Measurements from ENCODE around the gene CHCHD3.
"Not testable (repeated sequence)": the region's sequence is repeated elsewhere in the genome, so short reads cannot be mapped to it uniquely, and the experiment has no call there.

The CHCHD3 gene

DNA sequence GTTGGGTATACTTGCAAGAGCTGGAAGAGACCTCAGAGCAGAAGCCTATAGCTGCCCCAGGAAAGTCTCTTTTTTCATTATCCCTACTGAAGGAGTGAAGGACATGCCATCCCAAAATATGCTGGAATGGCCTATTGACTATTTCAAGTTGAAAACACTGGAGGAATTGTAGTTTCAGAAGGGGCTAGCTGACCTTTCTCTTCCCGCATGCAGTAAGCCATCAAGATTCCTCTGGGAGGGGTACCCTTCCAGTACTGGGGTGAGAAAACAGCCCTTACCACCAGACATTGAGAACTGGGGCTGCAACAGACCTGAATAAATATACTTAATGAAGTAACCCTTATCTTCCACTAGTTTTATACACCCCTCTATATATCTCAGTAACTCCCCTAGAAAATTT is 41.7 kb downstream of the CHCHD3 start:
- DNase-seq: no peak

DNA sequence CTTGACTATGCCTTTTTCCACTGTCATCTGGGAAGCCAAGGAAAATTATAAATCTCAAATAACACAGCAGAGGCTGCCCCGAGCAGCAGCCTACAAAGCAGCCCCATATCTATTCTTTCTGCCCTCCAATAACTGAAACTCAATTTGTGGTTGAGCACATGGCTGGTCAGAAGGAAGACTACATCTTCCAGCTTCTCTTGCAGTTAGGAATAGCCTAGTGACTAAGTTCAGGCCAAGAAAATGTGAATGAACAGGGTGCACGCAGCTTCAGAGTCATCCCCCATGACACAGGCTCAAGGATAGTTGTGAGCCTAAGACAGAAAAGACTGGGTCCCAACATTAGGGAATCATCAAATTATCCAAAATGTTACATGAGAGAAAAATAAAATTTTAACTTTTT is 42.3 kb downstream of the CHCHD3 start:
- no peak for DNase-seq

DNA sequence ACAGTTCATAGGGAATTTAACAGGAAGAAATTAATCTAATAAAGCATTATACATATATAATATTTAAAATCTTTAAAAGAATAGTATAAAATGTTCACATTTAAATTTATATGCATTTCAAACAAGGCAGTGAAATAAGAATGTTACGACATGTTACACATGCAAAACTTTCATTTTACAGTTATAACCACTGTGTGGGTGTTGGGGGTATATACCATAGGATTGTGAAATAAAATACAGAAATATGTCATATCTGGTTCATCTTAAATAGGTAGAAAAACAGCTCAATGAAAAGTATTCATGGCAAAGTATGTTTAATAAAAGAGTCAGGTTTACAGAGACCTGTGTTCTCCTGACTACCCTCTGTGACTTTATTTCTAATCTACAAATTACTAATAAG is 45.6 kb downstream of the CHCHD3 start:
- no peak for DNase-seq

GRCh38 chr7:133035240-133035639 is 46.6 kb downstream of the CHCHD3 start:
- not testable (repeated sequence) for DNase-seq

DNA sequence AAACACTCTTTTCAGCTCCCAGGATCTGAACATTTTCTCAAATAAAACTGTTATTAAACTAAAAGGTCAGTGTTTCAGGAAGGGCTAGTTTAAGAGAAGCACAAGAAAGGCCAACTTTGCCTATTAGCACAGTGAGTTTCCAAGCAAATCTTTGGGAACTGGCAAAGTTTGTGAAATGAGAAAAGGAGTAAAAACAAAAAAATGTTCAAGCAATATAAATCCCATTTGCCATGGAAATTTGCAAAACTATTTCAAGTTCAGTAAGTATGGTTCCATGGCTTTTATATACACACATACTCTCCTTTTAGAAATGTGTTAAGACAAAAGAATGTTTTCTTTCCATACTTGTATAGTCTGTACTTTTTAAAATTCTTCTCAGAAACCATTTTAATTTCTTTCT is 51.5 kb downstream of the CHCHD3 start:
- DNase-seq: no peak

- DNase-seq: no peak
Observed at GRCh38 chr7:133029463-133029862, 52.4 kb downstream of the CHCHD3 start.

- DNase-seq: no peak
Observed at GRCh38 chr7:133027397-133027796, 54.5 kb downstream of the CHCHD3 start.

DNA sequence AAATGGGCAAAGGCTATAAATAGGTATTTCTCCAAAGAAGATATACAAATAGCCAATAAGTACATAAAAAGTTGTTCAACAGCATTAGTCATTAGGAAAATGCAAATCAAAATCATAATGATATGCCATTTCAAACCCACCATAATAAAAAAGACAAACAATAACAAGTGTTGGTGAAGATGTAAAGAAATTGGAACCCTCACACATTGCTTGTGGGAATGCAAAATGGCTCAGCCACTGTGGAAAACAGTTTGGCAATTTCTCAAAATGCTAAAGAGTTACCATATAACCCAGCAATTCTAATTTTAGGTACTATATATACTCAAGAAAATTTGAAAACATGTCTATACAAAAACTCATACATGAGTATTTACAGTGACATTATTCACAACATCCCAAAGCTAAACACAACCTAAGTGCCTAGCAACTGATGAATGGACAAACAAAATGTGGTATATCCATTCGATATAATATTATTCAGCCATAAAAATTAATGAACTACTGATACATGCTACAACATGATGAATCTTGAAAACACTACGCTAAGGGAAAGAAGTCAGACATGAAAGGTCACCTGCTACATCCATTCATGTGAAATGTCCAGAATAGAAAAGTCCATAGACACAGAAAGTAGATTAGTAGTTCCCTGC is 55.6 kb downstream of the CHCHD3 start:
- DNase-seq: no peak

DNA sequence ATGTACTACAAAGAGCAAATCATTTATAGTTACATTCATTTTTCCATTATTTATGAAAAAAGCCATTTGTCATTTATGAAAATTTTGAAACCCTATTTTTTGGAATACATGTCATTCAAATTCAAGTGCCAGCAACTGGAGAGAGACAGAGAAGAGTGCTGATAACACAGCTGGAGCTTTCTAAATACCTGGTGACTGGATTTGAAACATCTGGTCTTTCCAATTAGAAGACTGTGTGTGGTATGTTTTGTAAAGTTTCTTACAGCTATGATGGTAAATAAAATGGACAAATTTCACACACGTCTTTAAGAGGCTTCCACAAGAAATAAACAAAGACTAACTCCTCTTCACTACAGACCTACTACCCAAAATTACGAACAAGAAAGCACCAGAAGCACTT is 56.8 kb downstream of the CHCHD3 start:
- DNase-seq: no peak

- no peak for DNase-seq
Observed at GRCh38 chr7:133024596-133024995, 57.3 kb downstream of the CHCHD3 start.

- DNase-seq: no peak
Observed at GRCh38 chr7:133023370-133024071, 58.4 kb downstream of the CHCHD3 start.

GRCh38 chr7:133022661-133023060 is 59.2 kb downstream of the CHCHD3 start:
- DNase-seq: no peak

DNA sequence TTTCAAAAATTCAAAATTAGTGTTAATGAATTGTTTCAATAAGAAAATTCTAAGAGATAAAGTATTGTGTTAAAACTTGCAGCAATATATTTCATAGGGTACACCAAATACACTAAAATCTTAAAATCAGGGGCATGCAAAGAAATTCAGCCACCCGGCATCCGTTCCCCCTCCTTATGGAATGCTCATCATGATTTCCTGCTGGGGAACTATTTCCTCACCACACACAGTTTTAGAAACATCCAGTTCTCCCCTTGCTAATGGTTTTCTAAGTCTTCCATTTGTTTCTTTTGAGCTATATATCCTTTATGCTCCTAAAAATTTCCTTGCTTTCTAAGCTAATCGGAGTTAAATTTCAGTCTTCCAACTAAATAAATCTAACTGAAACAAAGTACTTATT is 60.7 kb downstream of the CHCHD3 start:
- DNase-seq: no peak

GRCh38 chr7:133020496-133020895 is 61.4 kb downstream of the CHCHD3 start:
- no peak for DNase-seq

DNA sequence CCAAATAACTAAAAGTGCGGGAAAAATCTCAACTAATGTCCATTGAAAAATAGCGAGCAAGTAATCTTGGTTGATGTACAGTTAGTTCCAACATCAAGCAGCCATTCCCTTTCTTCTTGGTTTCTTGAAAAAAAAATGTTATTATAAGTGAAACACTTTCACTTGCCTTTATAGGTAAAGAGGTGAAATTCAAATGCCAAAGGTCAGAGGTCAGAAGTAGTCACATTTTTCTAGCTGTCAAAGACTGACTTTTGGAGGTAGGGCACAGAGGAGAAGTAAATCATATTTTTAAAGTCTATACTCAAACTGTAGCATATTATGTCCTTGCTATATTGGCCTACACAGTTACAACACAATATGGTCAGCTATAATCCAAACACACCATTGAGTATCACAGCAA is 62.3 kb downstream of the CHCHD3 start:
- no peak for DNase-seq

GRCh38 chr7:133016604-133017003 is 65.3 kb downstream of the CHCHD3 start:
- no peak for DNase-seq

GRCh38 chr7:133015888-133016287 is 66.0 kb downstream of the CHCHD3 start:
- no peak for DNase-seq

DNA sequence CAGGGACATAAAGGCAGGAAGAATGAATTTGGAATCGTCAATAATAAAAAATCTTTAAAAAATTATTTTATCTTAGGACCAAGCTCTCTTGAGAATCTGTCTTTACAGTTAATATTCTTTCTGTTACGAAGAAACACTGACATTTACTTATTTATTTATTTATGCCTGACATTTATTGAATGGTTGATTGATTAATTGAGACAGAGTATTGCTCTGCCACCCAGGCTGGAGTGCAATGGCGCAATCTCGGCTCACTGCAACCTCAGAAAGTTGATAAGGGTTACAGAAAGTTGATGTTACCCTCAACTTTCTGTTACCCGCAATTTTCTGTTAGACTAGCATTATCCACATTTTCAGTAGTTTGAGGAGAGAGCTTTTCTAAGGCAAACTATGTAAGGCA is 70.1 kb downstream of the CHCHD3 start:
- no peak for DNase-seq

GRCh38 chr7:133009426-133010252 is 72.3 kb downstream of the CHCHD3 start:
- no peak for DNase-seq

DNA sequence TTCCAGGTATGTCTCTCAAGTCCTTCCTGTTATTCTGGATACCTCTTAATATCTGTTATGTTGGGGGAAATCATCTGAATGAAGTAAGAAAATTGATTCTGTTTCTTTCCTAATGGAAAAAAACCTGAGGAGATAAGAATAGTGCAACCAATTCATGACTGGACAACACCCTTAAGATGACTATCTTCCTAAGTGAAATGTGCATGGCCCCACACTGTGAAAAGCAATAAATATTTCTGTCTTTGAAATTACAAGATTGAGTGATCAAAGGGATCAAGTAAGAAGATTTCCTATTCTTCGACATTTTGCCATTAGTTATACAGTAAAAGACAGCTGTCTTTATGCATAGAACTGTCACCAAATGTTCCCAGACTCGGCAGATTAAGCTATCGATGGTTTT is 73.9 kb downstream of the CHCHD3 start:
- DNase-seq: no peak

DNA sequence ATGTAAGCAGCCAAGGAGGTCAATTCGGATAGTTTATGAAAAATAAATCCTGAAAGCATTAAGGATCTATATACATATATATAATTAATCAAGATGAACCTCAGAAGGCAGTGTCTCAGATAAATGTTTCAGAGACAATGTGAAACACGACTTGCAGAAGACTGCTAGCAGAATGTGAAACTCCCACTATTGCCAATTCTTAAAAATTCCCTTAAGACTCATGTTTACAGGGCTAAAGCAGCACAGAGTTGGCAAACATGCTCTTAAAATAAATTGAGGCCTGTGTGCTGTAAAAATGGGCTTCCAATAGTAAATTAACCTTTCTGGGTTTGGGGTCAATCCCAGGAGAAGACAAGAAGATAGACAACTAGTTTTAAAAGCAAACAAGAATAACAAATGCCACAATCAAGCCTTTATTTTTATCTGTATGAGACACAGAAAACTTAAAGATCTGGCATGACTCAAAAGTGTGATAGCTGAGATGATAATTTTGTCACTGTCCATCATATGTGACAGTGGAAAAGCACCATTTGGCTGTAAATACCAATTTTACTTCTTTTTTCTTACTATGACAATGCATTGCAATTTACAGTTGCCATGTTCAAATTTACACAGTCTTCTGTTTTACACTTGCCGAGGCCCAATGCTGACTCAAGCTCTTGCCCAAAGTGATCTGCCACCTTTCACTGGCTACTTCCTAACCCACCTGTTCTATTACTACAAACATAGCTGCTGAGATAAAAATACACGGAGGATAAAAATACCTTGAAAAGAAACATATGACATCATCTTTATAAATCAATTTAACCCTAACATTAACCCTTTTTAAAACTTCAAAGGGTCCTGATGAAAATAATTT is 78.6 kb downstream of the CHCHD3 start:
- no peak for DNase-seq

DNA sequence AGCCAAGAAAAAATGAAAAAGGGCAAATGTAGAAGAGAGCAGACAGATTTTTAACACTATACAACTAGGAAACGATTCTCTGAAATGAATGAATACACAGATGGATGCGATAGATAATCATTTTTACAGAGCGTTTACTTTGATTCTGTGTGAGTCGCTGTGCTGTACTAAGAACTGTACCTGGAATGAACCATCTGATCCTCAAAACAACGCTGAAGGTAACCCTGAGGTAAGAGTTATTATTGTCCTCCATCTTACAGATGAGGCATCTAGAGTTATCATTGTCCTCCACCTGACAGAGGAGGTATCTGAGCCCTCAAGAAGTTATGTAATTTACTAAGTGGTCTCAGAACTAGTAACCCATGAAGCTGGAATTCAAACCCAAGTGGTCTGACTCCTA is 80.2 kb downstream of the CHCHD3 start:
- DNase-seq: no peak

GRCh38 chr7:132999845-133000244 is 82.0 kb downstream of the CHCHD3 start:
- DNase-seq: no peak
